Endothelial cell of umbilical vein (primary cell): Measurements from ENCODE around the gene FOXRED1. TPM values are rescaled to one million over a fixed set of nuclear protein-coding genes. Genes with fewer than 3 reads are reported as not detected.

ENCODE experiments used
- BruUV-seq: library from RNA; stranded (reverse); fragments of 400-500 nt; replicated peaks from 2 replicates; lab custom pipeline; 2021; lab: Mats Ljungman, UMichigan
- CTCF ChIA-PET: fragments of 300-600, 350-600 bp; sonication (Branson Sonifier 250); formaldehyde crosslinking; loops from one replicate; lab custom pipeline; 2021; ENCODE audit warnings: antibody characterized with exemption, inconsistent platforms; lab: Charles Lee
- POLR2A ChIA-PET: fragments of 300-600, 350-600 bp; sonication (Branson Sonifier 250); formaldehyde crosslinking; loops from one replicate; lab custom pipeline; 2021; ENCODE audit warnings: antibody characterized with exemption, inconsistent platforms; lab: Charles Lee
- DNase-seq: peaks from one replicate; pipeline ENCODE4 v3.0.0-alpha.2; 2011; ENCODE audit warnings: low read depth, low spot score
- FAIRE-seq: peaks from 2 replicates; lab custom pipeline; 2011; peaks lifted over from hg19 to GRCh38; lab: Jason Lieb, UNC
- H2AFZ ChIP-seq: 2 replicates; pipeline ENCODE4 v1.6.0; 2012; ENCODE audit warnings: low read depth, low read length, control low read depth, inconsistent platforms
- H3K27ac ChIP-seq: 2 replicates; pipeline ENCODE4 v1.5.1; 2011; ENCODE audit warnings: low read depth, mild to moderate bottlenecking, control low read depth, low read length, moderate library complexity; ENCODE audit not compliant: insufficient read depth
- H3K27me3 ChIP-seq, 2 experiments: 2 replicates each; pipeline versions ENCODE4 v1.6.0 to v1.6.1; 2011; ENCODE audit warnings: low read length in 2 of 2, mixed read lengths in 1 of 2; ENCODE audit not compliant: control insufficient read depth in 2 of 2, insufficient read depth in 2 of 2
- H3K36me3 ChIP-seq, 2 experiments: 2 replicates in 1 of 2; 3 replicates in 1 of 2; pipeline ENCODE4 v1.5.1; 2011; ENCODE audit warnings: low read length in 2 of 2, mild to moderate bottlenecking in 1 of 2, moderate library complexity in 1 of 2; ENCODE audit not compliant: control insufficient read depth in 2 of 2, insufficient read depth in 2 of 2; ENCODE audit errors: extremely low read depth in 1 of 2
- H3K4me1 ChIP-seq: 3 replicates; pipeline ENCODE4 v1.5.1; 2011; ENCODE audit warnings: mild to moderate bottlenecking, low read length; ENCODE audit not compliant: control insufficient read depth, insufficient read depth; ENCODE audit errors: extremely low read depth
- H3K4me2 ChIP-seq: 2 replicates; pipeline ENCODE4 v1.6.1; 2011; ENCODE audit warnings: low read length, control low read depth, mixed read lengths; ENCODE audit not compliant: insufficient read depth
- H3K4me3 ChIP-seq, 3 experiments: fragments of 200-600 bp in 1 of 3; sonication (generic), shearing (Covaris generic) in 1 of 3; replicated peaks in 1 of 3; 2 replicates each; pipeline ENCODE4 v1.5.1; 2011 to 2016; ENCODE audit warnings: control low read depth in 3 of 3, low read length in 3 of 3, mild to moderate bottlenecking in 2 of 3, inconsistent platforms in 1 of 3, low read depth in 1 of 3, moderate library complexity in 1 of 3; ENCODE audit not compliant: insufficient read depth in 1 of 3
- H3K79me2 ChIP-seq: 2 replicates; pipeline ENCODE4 v1.6.0; 2012; ENCODE audit warnings: low read length, inconsistent platforms; ENCODE audit not compliant: control insufficient read depth, insufficient read depth
- H3K9ac ChIP-seq: replicated peaks from 2 replicates; pipeline ENCODE3; 2011; ENCODE audit warnings: low read length, control low read depth; ENCODE audit not compliant: insufficient read depth; ENCODE audit errors: extremely low read depth
- H3K9me1 ChIP-seq: replicated peaks from 3 replicates; pipeline ENCODE4 v1.6.0; 2011; ENCODE audit warnings: mild to moderate bottlenecking, low read length; ENCODE audit not compliant: control insufficient read depth, insufficient read depth; ENCODE audit errors: extremely low read depth
- H3K9me3 ChIP-seq: replicated peaks from 2 replicates; pipeline ENCODE4 v1.5.1; 2012; ENCODE audit warnings: low read length, inconsistent platforms; ENCODE audit not compliant: control insufficient read depth, insufficient read depth
- H4K20me1 ChIP-seq: replicated peaks from 2 replicates; pipeline ENCODE3; 2011; ENCODE audit warnings: mild to moderate bottlenecking, low read length; ENCODE audit not compliant: control insufficient read depth, insufficient read depth; ENCODE audit errors: extremely low read depth
- EZH2 ChIP-seq: IDR thresholded peaks from 2 replicates; pipeline ENCODE4 v1.6.1; 2012; ENCODE audit warnings: borderline replicate concordance, low read depth, mild to moderate bottlenecking, moderate library complexity, low read length, inconsistent platforms; ENCODE audit not compliant: severe bottlenecking
- FOS ChIP-seq: IDR thresholded peaks from 2 replicates; pipeline ENCODE4 v1.6.1; 2011; ENCODE audit warnings: mild to moderate bottlenecking, low read length, moderate library complexity, borderline replicate concordance; ENCODE audit not compliant: insufficient read depth
- GATA2 ChIP-seq: IDR thresholded peaks from 2 replicates; pipeline ENCODE4 v1.7.0; 2011; ENCODE audit warnings: low read depth, mild to moderate bottlenecking, moderate library complexity, mixed read lengths, low read length; ENCODE audit not compliant: insufficient read length, insufficient read depth
- JUN ChIP-seq: IDR thresholded peaks from 2 replicates; pipeline ENCODE4 v1.6.1; 2011; ENCODE audit warnings: borderline replicate concordance, low read depth; ENCODE audit not compliant: insufficient read length, insufficient read depth
- MYC ChIP-seq: IDR thresholded peaks from one replicate; pipeline ENCODE4 v1.6.1; 2011; ENCODE audit warnings: mild to moderate bottlenecking, low read depth, low read length
- POLR2A ChIP-seq: IDR thresholded peaks from 2 replicates; pipeline ENCODE4 v1.6.1; 2012; ENCODE audit warnings: low read depth, mild to moderate bottlenecking, control low read depth, low read length
- POLR2AphosphoS5 ChIP-seq: IDR thresholded peaks from 2 replicates; pipeline ENCODE4 v1.6.1; 2012; ENCODE audit warnings: low read depth, mild to moderate bottlenecking, control low read depth, low read length, moderate library complexity; ENCODE audit not compliant: insufficient read depth
- dilution Hi-C: fragments of 300-500 bp; cut with MboI; formaldehyde crosslinking; loops from one replicate; pipeline ENCODE4 v1.15.0; 2019; ENCODE audit warnings: low sequenced_read_pairs; ENCODE audit not compliant: extremely low pct_ligation_motif_present
- intact Hi-C: fragments of 100-400 bp; cut with micrococcal nuclease; formaldehyde crosslinking; loops from one replicate; pipeline ENCODE4 v1.10.0; 2022
- polyA plus RNA-seq, 4 experiments: library from polyadenylated mRNA; depleted of rRNA in 3 of 4; stranded (reverse) in 3 of 4; unstranded in 1 of 4; fragments of >200 nt; gene quantifications; 2 replicates each; pipeline versions ENCODE4 v1.2.1 to v1.2.3, GENCODE V29; 2011 to 2012; ENCODE audit warnings: missing spikeins in 1 of 4
- total RNA-seq: library from RNA; stranded (reverse); gene quantifications from 2 replicates; pipeline ENCODE4 v1.2.3, GENCODE V29; 2021
- TF ChIP-seq, protein P1 (sequence below), 2 donors: IDR thresholded peaks; 1 replicate in 1 of 2; 2 replicates in 1 of 2; pipeline ENCODE4 v1.5.1; 2011; ENCODE audit warnings: low read length in 2 of 2, mild to moderate bottlenecking in 2 of 2, moderate library complexity in 2 of 2, control low read depth in 1 of 2, inconsistent platforms in 1 of 2, low read depth in 1 of 2; ENCODE audit not compliant: insufficient read depth in 1 of 2; ENCODE audit errors: extremely low read depth in 1 of 2
- TF ChIP-seq, protein P2 (sequence below): IDR thresholded peaks from 2 replicates; pipeline ENCODE4 v1.6.1; 2011; ENCODE audit not compliant: insufficient read depth, insufficient read length

Gene FOXRED1
- total and polyA plus RNA-seq, 2 donors (not counting 3 experiments of a cell fraction or from before 2014, with no cell fraction given), result 32.4 to 33.5 TPM

DNA sequence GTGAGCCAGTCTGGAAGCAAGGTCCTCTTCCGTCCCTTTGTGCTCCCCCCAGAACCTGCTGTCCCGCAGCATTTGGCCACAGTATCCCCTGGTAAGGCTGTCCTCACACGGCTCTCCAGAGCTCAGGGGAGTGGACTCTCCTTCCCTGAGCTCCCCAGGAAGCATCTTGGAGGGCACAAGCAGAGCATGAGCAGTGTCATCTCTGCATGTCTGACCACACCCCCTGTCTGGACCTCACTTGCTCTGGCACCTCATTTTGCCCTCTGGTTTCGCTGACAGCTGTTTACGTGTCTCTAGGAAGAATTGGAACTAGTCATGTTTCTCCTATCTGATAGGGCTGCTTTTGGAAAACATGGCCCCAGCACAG, 50.4 kb downstream of the FOXRED1 start:
- CTCF ChIA-PET, result interaction anchor here (1.3 to 2.7 kb wide), 7 partner anchors 9 to 161 kb away, joined by 3 to 18 read pairs (median 4); no protein-coding TSS in a partner anchor
- POLR2A ChIA-PET, result no interaction called here
- dilution Hi-C loops, result no loop called here

More for the DNA sequence above, 50.4 kb downstream of the FOXRED1 start:
- H3K4me3 ChIP-seq, result no peak overlapping the region
- H3K36me3 ChIP-seq, result no peaks in the 10 kb centered on the region
- no peak overlapping the region for H3K4me2 ChIP-seq
- H3K9me1 ChIP-seq, result no peaks in the 10 kb centered on the region
- H3K79me2 ChIP-seq, result no peaks in the 10 kb centered on the region
- intact Hi-C loops, result no loop called here
- BruUV-seq, result no TSS peak
- H2AFZ ChIP-seq, result no peak overlapping the region
- no peak overlapping the region for H3K9ac ChIP-seq
- H3K9me3 ChIP-seq, result no peaks in the 10 kb centered on the region
- TF ChIP-seq, protein P1, sequence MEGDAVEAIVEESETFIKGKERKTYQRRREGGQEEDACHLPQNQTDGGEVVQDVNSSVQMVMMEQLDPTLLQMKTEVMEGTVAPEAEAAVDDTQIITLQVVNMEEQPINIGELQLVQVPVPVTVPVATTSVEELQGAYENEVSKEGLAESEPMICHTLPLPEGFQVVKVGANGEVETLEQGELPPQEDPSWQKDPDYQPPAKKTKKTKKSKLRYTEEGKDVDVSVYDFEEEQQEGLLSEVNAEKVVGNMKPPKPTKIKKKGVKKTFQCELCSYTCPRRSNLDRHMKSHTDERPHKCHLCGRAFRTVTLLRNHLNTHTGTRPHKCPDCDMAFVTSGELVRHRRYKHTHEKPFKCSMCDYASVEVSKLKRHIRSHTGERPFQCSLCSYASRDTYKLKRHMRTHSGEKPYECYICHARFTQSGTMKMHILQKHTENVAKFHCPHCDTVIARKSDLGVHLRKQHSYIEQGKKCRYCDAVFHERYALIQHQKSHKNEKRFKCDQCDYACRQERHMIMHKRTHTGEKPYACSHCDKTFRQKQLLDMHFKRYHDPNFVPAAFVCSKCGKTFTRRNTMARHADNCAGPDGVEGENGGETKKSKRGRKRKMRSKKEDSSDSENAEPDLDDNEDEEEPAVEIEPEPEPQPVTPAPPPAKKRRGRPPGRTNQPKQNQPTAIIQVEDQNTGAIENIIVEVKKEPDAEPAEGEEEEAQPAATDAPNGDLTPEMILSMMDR (IDR thresholded peaks at IDR 0.05; ENCODE audit: extremely low read depth in 1 of 2, insufficient read depth in 1 of 2, low read depth in 1 of 2, low read length in 2 of 2), result no peak
- TF ChIP-seq, protein P2, sequence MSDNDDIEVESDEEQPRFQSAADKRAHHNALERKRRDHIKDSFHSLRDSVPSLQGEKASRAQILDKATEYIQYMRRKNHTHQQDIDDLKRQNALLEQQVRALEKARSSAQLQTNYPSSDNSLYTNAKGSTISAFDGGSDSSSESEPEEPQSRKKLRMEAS, result no peak
- TF ChIP-seq EZH2 (no peak), JUN (no peak), GATA2 (no peak), POLR2A (no peak), MYC (no peak), FOS (no peak), POLR2AphosphoS5 (no peak)
- no peak for FAIRE-seq
- no peak overlapping the region for H3K27ac ChIP-seq
- H4K20me1 ChIP-seq, result no peaks in the 10 kb centered on the region
- no peak for DNase-seq
- no peaks in the 10 kb centered on the region for H3K27me3 ChIP-seq
- no peaks in the 10 kb centered on the region for H3K4me1 ChIP-seq
